Measurements from ENCODE around the gene FARP1.

DNA sequence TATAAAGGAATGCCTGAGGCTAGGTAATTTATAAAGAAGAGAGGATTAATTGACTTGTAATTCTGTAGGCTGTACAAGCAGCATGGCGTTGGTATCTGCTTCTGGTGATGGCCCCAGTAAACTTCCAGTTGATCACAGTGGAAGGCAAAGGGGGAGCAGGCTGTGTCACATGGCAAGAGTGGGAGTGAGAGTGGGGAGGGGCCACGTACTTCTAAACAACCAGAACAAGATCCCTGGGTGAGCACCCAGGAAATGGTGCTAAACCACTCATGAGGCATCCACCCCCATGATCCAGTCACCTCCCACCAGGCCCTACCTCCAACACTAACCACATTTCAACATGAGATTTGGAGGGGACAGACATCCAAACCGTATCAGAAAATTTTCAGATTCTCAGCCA lies 37.2 kb downstream of the FARP1 start:
- TF ChIP-seq, protein P1, sequence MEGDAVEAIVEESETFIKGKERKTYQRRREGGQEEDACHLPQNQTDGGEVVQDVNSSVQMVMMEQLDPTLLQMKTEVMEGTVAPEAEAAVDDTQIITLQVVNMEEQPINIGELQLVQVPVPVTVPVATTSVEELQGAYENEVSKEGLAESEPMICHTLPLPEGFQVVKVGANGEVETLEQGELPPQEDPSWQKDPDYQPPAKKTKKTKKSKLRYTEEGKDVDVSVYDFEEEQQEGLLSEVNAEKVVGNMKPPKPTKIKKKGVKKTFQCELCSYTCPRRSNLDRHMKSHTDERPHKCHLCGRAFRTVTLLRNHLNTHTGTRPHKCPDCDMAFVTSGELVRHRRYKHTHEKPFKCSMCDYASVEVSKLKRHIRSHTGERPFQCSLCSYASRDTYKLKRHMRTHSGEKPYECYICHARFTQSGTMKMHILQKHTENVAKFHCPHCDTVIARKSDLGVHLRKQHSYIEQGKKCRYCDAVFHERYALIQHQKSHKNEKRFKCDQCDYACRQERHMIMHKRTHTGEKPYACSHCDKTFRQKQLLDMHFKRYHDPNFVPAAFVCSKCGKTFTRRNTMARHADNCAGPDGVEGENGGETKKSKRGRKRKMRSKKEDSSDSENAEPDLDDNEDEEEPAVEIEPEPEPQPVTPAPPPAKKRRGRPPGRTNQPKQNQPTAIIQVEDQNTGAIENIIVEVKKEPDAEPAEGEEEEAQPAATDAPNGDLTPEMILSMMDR (IDR thresholded peaks at IDR 0.05): no peak
- TF ChIP-seq, protein P2, sequence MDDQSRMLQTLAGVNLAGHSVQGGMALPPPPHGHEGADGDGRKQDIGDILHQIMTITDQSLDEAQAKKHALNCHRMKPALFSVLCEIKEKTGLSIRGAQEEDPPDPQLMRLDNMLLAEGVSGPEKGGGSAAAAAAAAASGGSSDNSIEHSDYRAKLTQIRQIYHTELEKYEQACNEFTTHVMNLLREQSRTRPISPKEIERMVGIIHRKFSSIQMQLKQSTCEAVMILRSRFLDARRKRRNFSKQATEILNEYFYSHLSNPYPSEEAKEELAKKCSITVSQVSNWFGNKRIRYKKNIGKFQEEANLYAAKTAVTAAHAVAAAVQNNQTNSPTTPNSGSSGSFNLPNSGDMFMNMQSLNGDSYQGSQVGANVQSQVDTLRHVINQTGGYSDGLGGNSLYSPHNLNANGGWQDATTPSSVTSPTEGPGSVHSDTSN (IDR thresholded peaks at IDR 0.05): no peak
- TF ChIP-seq RAD21 (conservative IDR thresholded peaks at IDR 0.05 in 1 of 2, IDR thresholded peaks at IDR 0.05 in 1 of 2) (no peak), GATA3 (IDR thresholded peaks at IDR 0.05; ENCODE audit: borderline replicate concordance) (no peak), JUN (IDR thresholded peaks at IDR 0.05) (no peak), POLR2A (IDR thresholded peaks at IDR 0.05; ENCODE audit: low read length) (no peak), NPAS2 (CRISPR knock-in tag; IDR thresholded peaks at IDR 0.05; ENCODE audit: borderline replicate concordance) (no peak), CEBPB (IDR thresholded peaks at IDR 0.05) (no peak), CHD2 (IDR thresholded peaks at IDR 0.05; ENCODE audit: low read length, partially characterized antibody) (no peak), PHF8 (IDR thresholded peaks at IDR 0.05; ENCODE audit: borderline replicate concordance, low read depth) (no peak), MAZ (IDR thresholded peaks at IDR 0.05; ENCODE audit: borderline replicate concordance, low read depth, low read length) (no peak), KDM5A (IDR thresholded peaks at IDR 0.05) (no peak), BHLHE40 (IDR thresholded peaks at IDR 0.05; ENCODE audit: low read depth, low read length) (no peak), ESRRA (IDR thresholded peaks at IDR 0.05; ENCODE audit: borderline replicate concordance, low read length) (no peak)

Measured in A549 (cell line).